ENCODE measurements around the gene ACADM.
"Not testable (repeated sequence)": the region's sequence is repeated elsewhere in the genome, so short reads cannot be mapped to it uniquely, and the experiment has no call there.

Gene ACADM

GRCh38 chr1:75724472-75725022 is at the start of gene ACADM:
ACADM (plus strand) TSS chr1:75724709; CDS start chr1:75724788, 79 bp downstream.
- peak; percentile 94 for DNase-seq

GRCh38 chr1:75677443-75677842 is 47.1 kb upstream of the ACADM start:
- no peak for DNase-seq

DNA sequence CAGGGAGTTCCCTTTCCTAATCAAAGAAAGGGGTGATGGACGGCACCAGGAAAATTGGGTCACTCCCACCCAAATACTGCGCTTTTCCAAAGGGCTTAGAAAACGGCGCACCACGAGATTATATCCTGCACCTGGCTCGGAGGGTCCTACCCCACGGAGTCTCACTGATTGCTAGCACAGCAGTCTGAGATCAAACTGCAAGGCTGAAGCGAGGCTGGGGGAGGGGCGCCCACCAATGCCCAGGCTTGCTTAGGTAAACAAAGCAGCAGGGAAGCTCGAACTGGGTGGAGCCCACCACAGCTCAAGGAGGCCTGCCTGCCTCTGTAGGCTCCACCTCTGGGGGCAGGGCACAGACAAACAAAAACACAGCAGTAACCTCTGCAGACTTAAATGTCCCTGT is 46.5 kb upstream of the ACADM start:
- not testable (repeated sequence) for DNase-seq

DNA sequence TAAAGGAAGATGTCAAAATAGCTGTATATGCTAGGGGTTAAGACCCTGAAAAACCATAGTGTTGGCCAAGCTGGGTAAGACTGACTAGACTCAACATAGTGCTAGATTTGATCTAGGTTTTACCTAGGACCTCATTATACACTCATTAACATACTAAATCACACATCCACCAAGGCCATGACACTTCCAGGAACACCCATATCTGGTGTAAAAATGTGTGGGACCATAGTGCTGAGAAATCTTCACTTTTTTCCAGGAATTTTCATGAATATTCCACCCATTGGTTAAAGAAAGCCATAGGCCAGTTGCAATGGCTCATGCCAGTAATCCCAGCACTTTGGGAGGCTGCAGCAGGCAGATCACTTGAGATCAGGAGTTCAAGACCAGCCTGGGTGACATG is 34.0 kb upstream of the ACADM start:
- DNase-seq, result no peak

DNA sequence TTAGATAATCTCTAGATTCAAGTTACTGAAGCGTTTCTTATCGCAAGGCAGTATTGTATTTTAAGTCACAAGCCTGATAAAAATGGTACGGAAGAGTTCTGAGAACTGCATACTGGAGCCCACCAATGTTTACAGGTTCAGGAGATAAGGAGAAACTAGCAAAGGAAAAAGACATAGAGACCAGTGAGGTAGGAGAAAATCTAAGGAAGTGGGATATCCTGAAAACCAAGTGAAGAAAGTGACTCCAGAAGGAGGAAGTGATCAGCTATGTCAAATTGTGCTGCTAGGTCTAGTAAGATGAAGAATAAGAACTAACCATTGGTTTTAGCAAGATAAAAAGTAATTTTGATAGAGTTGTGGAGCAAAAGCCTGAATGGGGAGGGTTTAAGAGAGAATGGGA is 31.0 kb upstream of the ACADM start:
- no peak for DNase-seq

GRCh38 chr1:75696000-75696399 is 28.5 kb upstream of the ACADM start:
- no peak for DNase-seq

DNA sequence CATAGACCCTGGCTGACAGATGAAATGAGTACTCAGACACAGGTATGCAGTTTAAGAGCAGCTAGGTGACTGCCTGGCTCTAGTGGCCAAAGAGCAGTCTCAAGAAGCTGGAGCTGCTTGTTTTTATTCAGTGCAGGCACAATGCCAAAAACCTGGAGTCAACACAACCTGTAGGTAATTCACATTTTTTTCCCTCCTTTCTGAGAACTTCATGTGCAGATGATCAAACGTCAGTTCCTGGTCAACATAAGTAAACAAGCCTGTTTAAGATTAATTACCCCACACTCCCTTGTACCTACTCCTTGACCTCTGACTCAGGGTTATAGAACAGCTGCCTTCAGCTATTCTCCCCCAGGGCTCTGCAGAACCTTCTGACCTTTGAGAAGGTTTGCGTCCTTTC is 17.3 kb upstream of the ACADM start:
- no peak for DNase-seq

DNA sequence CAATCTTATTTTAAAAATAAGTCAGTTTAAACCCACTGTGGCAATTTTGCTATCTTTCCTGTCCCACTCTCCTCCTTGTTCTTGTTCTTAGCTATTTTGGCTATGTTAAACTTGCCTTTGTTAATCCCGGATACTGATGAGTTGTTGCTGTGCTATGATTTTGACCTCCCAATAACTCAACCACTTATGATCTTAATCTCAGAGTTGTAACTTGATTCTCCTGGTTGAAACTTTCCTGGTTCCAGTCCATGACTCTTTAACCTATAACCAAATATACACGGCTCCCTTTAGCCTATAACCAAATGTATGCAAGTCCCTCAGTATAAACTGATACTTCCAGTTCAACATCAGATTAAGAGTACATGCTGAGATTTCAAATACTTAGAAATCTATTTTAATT is 15.6 kb upstream of the ACADM start:
- no peak for DNase-seq

DNA sequence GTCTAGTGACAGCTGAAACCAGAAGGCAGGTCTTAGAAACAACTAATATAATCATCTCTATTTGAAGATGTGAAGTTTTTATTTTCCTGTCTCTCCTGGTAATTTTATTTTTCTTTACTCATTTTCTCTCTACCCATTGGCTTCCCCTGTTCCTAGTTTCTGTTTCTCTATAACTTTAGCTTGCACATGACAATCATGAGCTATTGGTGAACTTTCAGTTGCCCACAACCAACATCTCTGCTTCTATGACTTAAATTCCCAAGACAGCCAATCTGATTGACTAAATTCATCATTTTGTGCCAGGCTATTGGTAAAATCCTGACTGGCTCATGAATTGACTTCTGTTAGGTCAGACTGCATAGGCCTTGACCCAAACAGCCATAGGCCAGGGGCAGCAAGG is 13.7 kb upstream of the ACADM start:
- DNase-seq, result no peak

- no peak for DNase-seq
These were observed 12.7 kb upstream of the ACADM start for GRCh38 chr1:75711846-75712245.

DNA sequence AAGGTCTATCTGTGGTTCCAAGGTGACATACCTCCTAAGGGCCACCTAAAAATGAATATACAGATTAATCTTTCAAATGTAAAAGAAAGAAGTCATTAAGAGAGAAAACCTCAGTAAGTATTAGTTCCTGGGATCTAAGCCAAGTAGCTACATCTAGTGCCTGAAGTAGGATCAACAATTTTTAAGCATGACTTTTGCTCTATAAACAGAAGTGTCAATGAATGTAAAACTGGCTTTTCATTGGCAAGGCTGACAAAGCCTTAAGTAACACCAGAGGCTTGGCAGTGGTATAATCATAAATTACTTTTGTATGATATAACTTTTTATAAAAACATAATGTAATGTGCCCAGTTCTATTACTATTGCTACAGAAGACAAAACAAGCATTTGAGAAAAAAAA is 12.2 kb upstream of the ACADM start:
- DNase-seq, result no peak

- DNase-seq, result no peak
These were observed 4.7 kb upstream of the ACADM start for GRCh38 chr1:75719810-75720209.

DNA sequence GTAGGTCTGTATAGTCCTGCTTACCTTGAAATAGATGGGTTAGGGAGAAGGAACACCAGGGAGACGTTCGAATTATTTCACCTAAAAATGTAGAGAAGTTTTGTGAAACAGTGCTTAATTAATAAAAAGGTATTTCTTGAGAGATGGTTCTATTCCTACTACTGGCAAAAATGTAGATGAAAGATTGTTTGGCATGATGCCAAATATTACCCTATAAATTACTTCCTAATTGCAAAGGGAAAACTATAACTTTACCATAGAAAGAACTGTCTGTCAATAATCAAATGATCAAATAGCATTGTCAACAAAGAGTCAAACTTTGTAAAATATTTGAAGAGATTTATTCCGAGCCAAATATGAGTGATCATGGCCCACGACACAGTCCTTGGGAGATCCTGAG is 4.2 kb upstream of the ACADM start:
- DNase-seq, result no peak

- no peak for DNase-seq
These were observed 3.7 kb upstream of the ACADM start for GRCh38 chr1:75720820-75721219.

DNA sequence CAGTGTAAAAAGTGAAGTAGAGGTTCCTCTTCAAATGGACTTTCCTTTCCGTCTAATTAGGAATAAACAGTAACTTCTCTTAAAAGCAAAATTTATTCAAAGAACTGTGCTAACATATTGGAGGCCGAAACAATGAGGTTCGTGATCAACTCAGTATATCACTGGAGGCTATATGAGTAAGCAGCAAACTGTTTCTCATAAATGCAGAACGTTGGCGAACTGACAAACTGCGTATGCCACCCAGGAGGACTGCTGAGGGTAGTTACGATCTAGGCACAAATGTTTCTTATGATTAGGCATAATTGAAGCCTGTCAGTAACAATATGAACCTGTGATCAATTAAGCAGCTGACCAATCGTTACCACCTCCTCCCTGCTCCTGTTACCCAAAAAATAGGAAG is 2.3 kb upstream of the ACADM start:
- not testable (repeated sequence) for DNase-seq

DNA sequence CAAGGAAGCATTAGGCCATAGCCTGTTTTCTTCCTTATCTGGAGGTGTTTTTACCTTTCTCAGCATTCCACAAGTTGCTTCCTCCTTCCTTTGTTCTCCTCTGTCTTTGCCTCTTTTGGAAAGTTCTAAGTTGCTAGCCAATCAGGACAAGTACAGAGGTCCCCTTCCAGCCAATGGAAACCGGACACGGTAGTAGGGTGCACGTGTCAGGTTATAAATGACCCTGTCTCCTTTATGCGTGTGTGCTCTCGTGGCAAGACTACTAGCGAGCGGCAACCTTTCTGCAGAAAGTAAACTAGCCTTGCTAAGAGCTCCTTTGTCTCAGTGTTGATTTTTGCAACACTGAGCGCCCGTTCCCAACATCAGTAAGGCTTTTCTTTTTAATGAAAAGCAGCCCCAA is 1.5 kb upstream of the ACADM start:
- no peak for DNase-seq

GRCh38 chr1:75723989-75724471 is 479 bp upstream of the ACADM start:
- DNase-seq, result peak; percentile 94

DNA sequence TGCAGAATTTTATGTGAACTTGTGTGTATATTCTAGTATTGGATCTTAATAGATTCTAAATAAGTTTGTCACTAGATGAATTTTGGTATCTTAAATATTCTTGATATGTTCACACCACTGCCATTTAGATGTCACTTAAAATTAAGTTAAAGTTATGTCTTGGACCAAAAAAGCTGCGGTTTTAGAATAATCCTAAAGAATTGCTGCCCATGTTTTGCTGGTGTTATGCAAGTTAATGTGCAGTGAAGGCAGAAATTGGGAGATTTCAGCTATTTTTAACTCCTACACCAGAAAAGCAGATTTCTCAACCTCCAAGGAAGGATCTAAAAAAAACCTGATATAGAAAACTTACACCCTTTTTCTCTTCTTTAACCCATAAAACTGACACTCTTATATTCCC is 757 bp downstream of the ACADM start:
- no peak for DNase-seq

GRCh38 chr1:75725861-75726361 is 1.4 kb downstream of the ACADM start:
- peak; percentile 63 for DNase-seq

GRCh38 chr1:75727571-75727970 is 3.1 kb downstream of the ACADM start:
- DNase-seq, result no peak

- DNase-seq, result no peak
These were observed 5.9 kb downstream of the ACADM start for GRCh38 chr1:75730432-75730831.

GRCh38 chr1:75731881-75732280 is 7.4 kb downstream of the ACADM start:
- DNase-seq, result no peak

DNA sequence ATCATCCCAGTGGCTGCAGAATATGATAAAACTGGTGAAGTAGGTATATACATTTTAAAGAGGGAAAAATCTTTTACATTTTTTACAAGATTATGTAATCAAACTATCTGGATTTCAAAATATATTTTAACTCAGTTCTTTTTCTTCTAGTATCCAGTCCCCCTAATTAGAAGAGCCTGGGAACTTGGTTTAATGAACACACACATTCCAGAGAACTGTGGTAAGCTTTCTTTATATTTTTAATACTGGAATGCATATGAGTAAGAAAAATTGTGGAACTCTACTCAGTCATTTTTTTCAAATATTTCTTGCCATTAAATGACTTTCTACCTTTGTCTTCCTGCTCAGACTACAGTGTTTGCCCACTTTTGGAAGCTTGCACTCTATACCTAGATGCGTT is 8.2 kb downstream of the ACADM start:
- no peak for DNase-seq

- no peak for DNase-seq
These were observed 9.2 kb downstream of the ACADM start for GRCh38 chr1:75733661-75734060.

- no peak for DNase-seq
These were observed 11.5 kb downstream of the ACADM start for GRCh38 chr1:75736016-75736415.
